Pons (tissue), 1 donor: Measurements from ENCODE around the gene LRRN4.

ENCODE experiments used
- DNase-seq: peaks from one replicate; pipeline ENCODE4 v3.0.0-alpha.2; 2016; ENCODE audit warnings: low spot score

LRRN4 gene

GRCh38 chr20:6030453-6031080 is 23.3 kb downstream of the LRRN4 start:
- DNase-seq, result no peak

DNA sequence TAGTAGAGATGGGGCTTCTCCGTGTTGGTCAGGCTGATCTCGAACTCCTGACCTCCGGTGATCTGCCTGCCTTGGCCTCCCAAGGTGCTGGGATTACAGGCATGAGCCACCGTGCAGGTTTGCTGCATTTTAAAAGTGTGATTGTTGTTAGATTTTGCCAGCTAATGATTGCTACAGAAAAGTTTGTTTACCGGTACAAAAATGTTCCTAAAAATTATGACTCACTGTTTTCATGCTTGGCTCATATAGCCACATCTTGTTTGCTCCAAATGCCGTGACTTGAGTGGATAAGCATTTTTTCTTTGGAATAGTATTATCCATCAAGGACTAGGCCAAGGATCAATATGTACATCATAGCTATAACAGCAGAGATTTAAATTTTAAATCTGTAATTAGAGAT is 24.3 kb downstream of the LRRN4 start:
- DNase-seq, result no peak

DNA sequence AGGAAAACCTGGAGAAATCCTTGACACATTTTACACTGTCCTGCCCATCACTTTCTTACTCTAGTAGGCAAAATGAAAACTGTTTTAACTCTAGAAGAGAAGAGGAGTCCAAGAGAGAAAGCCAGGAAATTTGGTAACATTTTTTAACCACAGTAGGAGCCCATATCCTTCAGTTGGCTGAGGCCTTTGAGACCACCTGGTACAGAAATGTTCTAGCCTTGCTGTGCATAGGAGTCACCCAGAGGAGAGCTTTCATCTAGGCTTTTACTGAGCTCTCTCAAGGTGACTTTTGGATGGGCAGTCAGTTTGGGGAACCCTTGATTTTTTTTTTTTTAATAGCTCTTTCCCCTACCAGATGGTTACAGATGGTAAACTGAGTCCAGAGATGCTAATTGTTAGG is 25.0 kb downstream of the LRRN4 start:
- DNase-seq, result no peak

- DNase-seq, result no peak
Observed at GRCh38 chr20:6026051-6026450, 27.8 kb downstream of the LRRN4 start.

DNA sequence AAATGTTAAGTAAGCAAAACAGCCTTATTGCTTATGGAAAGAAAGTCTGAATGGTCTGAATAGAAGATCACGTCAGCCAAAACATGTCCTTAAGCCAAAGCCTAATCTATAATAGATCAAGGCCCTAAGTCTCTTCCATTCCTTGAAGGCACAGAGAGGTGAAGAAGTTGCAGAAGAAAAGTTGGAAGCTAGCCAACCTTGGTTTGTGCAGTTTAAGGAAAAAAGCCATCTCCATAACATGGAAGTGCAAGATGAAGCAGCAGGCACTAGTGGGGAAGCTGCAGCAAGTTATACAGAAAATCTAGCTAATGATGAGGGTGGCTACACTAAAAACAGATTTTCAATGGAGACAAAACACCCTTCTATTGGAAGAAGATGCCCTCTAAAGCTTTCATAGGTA is 29.1 kb downstream of the LRRN4 start:
- no peak for DNase-seq

- DNase-seq, result no peak
Observed at GRCh38 chr20:6017880-6018279, 36.0 kb downstream of the LRRN4 start.

GRCh38 chr20:6017467-6017866 is 36.4 kb downstream of the LRRN4 start:
- DNase-seq, result no peak

- DNase-seq, result no peak
Observed at GRCh38 chr20:6014957-6015356, 38.9 kb downstream of the LRRN4 start.

DNA sequence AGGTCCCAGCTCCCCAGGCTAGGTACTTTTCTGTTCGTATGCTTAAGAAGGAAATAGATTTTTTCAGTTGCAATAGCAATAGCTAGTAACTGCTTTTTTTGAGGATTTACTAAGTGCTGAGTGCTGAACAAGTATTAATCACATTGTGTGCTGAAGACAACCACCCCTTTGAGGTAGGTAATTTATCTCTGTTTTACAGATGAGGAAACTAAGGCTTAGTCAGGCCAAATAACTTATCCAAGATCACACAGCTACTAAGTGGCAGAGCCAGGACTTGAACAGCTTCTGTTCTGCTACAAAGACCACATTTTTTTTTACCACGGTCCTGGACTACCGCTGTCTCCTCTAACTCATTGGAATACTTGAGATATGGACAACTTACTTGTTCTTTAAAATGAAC is 39.8 kb downstream of the LRRN4 start:
- no peak for DNase-seq

GRCh38 chr20:6012179-6012578 is 41.7 kb downstream of the LRRN4 start:
- DNase-seq, result no peak

DNA sequence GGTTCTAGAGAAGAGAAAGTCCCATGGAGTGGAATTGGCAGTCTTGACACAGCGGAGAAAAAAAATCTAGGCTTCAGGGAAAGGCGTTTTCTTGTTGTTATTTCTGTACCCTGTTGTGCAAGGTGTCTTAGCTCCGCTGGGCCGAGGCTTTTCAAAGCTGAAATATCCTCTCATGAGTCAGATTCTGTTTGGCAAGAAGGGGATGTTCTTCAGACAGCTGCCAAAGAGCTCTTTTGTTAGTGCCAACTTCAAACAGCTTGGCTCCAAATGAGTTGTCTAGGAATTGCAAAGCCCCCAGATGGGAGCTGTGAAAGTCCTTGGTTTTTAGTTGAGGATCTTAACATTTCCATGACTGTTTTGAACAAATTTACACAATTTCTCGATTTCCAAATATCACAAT is 45.6 kb downstream of the LRRN4 start:
- DNase-seq, result peak; percentile 76

- no peak for DNase-seq
Observed at GRCh38 chr20:6007529-6008103, 46.2 kb downstream of the LRRN4 start.

GRCh38 chr20:6007094-6007528 is 46.7 kb downstream of the LRRN4 start:
- DNase-seq, result no peak

- DNase-seq, result no peak
Observed at GRCh38 chr20:6006603-6006949, 47.3 kb downstream of the LRRN4 start.

DNA sequence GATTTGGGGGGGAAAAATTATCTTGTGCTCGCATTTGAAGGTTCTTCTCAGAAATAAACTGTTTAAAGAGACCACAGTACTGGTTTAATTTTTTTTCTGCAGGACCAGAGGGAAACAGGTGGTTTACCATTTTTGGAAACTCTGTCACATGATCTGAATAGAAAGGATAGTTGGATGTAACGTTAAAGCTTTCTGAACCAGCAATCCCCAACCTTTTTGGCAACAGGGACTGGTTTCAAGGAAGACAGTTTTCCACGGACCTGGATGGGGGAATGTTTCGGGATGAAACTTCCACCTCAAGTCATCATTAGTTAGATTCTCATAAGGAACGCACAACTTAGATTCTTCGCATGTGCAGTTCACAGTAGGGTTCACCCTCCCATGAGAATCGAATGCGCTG is 53.0 kb downstream of the LRRN4 start:
- DNase-seq, result no peak

- no peak for DNase-seq
Observed at GRCh38 chr20:5999783-6000182, 54.1 kb downstream of the LRRN4 start.

DNA sequence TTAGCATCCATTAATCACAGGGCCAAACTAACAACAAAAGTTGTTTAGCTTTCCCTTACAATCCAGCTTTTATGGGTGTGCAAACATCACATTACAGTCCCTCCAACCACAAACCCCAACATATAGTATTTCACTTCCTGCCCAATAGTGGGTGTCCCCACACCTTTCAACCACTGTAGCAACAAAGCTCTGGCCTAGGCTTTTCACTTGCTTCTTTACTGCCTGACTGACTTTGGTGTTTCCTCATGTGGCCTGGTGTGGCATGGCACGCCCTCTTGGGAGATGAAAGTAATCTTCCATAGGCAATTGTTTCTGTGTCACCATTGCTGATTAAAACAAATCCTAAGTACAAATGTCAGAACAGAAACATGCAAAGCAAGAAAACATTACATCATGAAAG is 57.1 kb downstream of the LRRN4 start:
- no peak for DNase-seq

DNA sequence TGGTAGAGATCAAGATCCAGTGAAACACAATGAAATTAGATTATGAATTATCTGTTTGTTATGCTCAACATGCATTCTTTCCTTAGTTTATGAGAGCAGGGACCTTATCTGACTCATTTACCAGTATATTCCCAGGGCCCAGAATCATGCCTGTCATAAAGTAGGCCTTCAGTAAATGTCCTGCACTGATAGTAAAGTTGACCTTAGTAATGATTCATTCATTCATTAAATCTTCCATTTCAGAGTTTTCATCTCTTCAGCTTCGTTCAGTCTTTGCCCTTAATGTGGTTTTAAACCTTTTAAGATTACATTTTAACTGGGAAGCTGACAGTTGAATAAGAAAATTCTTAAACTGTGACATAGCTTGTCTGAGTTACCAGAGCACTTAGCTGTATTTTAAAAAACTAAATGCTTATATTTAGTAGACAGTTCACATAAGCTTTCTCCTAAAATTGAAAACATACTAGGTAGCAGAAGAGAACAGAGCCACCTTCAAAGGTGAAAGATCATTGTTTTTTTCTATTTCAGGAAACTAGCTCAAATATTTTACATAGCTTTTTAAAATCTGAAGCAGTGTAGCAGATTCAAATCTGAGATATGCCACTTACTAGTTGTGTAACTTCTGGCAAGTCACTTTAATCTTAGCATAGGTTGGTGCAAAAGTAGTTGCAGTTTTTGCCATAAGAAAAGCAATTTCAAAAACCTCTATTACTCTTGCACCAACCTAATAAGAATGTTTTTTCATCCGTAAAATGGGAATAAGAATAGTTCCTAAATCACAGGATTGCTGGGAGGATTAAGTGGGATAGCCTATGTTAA is 62.0 kb downstream of the LRRN4 start:
- no peak for DNase-seq

DNA sequence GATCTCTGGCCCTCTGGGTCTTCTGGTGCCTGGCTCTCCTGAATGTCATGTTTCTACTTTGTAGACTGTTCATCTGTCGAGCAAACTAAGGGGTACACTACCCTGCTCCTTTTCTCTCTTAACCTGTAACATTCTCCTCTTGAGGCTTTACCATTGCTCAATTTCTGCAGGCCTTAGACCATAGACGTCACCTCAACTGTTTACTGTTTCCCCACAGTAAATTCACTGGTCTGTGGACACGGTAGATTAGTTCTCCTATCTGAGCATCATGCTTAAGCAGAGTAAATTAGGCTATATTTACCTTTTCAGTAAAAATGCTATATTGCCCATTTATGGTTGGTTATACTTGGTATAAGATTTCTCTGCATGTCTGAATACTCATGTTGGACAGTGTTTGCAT is 62.9 kb downstream of the LRRN4 start:
- no peak for DNase-seq
